GM18868 (cell line): ENCODE data around the gene RASSF6.
"Not testable (repeated sequence)": the region's sequence is repeated elsewhere in the genome, so short reads cannot be mapped to it uniquely, and the experiment has no call there.

Experiments used
- ATAC-seq: cut with Tn5 transposase; IDR thresholded peaks from one replicate; pipeline ENCODE4 v1.9.1; 2021; ENCODE audit warnings: mild to moderate bottlenecking, moderate library complexity; ENCODE audit not compliant: unreplicated experiment

Gene RASSF6

GRCh38 chr4:73612032-73612431, 8.2 kb downstream of the RASSF6 start:
- ATAC-seq: no peak

GRCh38 chr4:73609706-73610105, 10.5 kb downstream of the RASSF6 start:
- no peak for ATAC-seq

- peak; percentile 34 for ATAC-seq
These were observed 11.3 kb downstream of the RASSF6 start for GRCh38 chr4:73608689-73609594.

GRCh38 chr4:73607375-73608033, 12.7 kb downstream of the RASSF6 start:
- ATAC-seq: no peak

GRCh38 chr4:73606465-73606974, 13.7 kb downstream of the RASSF6 start:
- ATAC-seq: peak; percentile 71

GRCh38 chr4:73603854-73604584, 16.2 kb downstream of the RASSF6 start:
- peak; percentile 20 for ATAC-seq

GRCh38 chr4:73603271-73603710, 16.9 kb downstream of the RASSF6 start:
- ATAC-seq: peak; percentile 70

- no peak for ATAC-seq
These were observed 19.3 kb downstream of the RASSF6 start for GRCh38 chr4:73600954-73601353.

- no peak for ATAC-seq
These were observed 21.1 kb downstream of the RASSF6 start for GRCh38 chr4:73599182-73599581.

- no peak for ATAC-seq
These were observed 22.6 kb downstream of the RASSF6 start for GRCh38 chr4:73597594-73597993.

GRCh38 chr4:73597183-73597582, 23.1 kb downstream of the RASSF6 start:
- not testable (repeated sequence) for ATAC-seq

GRCh38 chr4:73596001-73596400, 24.2 kb downstream of the RASSF6 start:
- ATAC-seq: no peak

- ATAC-seq: no peak
These were observed 26.5 kb downstream of the RASSF6 start for GRCh38 chr4:73593631-73594241.

GRCh38 chr4:73589887-73590801, 30.1 kb downstream of the RASSF6 start:
- peak; percentile 94 for ATAC-seq

- peak; percentile 30 for ATAC-seq
These were observed 30.9 kb downstream of the RASSF6 start for GRCh38 chr4:73589261-73589847.

GRCh38 chr4:73588613-73589012, 31.6 kb downstream of the RASSF6 start:
- no peak for ATAC-seq

- ATAC-seq: no peak
These were observed 33.6 kb downstream of the RASSF6 start for GRCh38 chr4:73586666-73587065.

GRCh38 chr4:73586040-73586439, 34.2 kb downstream of the RASSF6 start:
- no peak for ATAC-seq

GRCh38 chr4:73585345-73585744, 34.9 kb downstream of the RASSF6 start:
- no peak for ATAC-seq
